ENCODE measurements around the gene C15orf40. TPM values are rescaled to one million over a fixed set of nuclear protein-coding genes. Genes with fewer than 3 reads are reported as not detected.

C15orf40 gene
- total and polyA plus RNA-seq, 9 of the 15 experiments (the other 6 are each of a cell fraction or from before 2014, with no cell fraction given) = 15.9 to 52.0 (median 27.0) TPM

GRCh38 chr15:83011271-83012075 lies at the start of gene C15orf40 (continued):
- TF ChIP-seq CHD7 (IDR thresholded peaks at IDR 0.05; ENCODE audit: low read depth, low read length) = no peak
- TF ChIP-seq E4F1 (CRISPR knock-in tag; IDR thresholded peaks at IDR 0.05; ENCODE audit: borderline replicate concordance) = no peak
- no peak for TF ChIP-seq MCM2 (IDR thresholded peaks at IDR 0.05; ENCODE audit: low read depth)
- peak; percentile 86 for TF ChIP-seq RB1 (IDR thresholded peaks at IDR 0.05; ENCODE audit: low read depth)
- no peak for TF ChIP-seq GTF2B (IDR thresholded peaks at IDR 0.05; ENCODE audit: extremely low read depth, insufficient read length)
- TF ChIP-seq ZNF224 (CRISPR knock-in tag; IDR thresholded peaks at IDR 0.05) = no peak
- TF ChIP-seq IRF1 (CRISPR knock-in tag; IDR thresholded peaks at IDR 0.05; ENCODE audit: borderline replicate concordance) = no peak
- 0 out of 2 replicates have a peak, but pooled peaks have one; percentile 10 for TF ChIP-seq LEF1 (IDR thresholded peaks at IDR 0.05)
- no peak for TF ChIP-seq E2F3 (CRISPR knock-in tag; IDR thresholded peaks at IDR 0.05)
- TF ChIP-seq PHF20 (IDR thresholded peaks at IDR 0.05; ENCODE audit: partially characterized antibody) = no peak
- no peak for TF ChIP-seq ZC3H8 (IDR thresholded peaks at IDR 0.05)

Data from K562 (cell line).